ENCODE results near the gene HPCAL4. TPM values are rescaled to one million over a fixed set of nuclear protein-coding genes. Genes with fewer than 3 reads are reported as not detected.

HPCAL4 gene
- total and polyA plus RNA-seq, 2 donors from 2014 or later, result 3.9 to 5.2 TPM

GRCh38 chr1:39662861-39663260 is 28.4 kb downstream of the HPCAL4 start:
- H3K4me1 ChIP-seq (ENCODE audit: control insufficient read depth in 2 of 3, insufficient read depth in 2 of 3, low read depth in 1 of 3, low read length in 3 of 3), result peaks cover 0 to 1% (median 0%) of the 10 kb centered on the region in 3 donors
- intact Hi-C loops (cut with DNase I), result no loop called here
- H3K4me3 ChIP-seq (ENCODE audit: low read length in 3 of 3), result no peak overlapping the region
- H3K27ac ChIP-seq (ENCODE audit: low read depth in 2 of 2, low read length in 2 of 2), result no peak overlapping the region
- TF ChIP-seq, protein P1, sequence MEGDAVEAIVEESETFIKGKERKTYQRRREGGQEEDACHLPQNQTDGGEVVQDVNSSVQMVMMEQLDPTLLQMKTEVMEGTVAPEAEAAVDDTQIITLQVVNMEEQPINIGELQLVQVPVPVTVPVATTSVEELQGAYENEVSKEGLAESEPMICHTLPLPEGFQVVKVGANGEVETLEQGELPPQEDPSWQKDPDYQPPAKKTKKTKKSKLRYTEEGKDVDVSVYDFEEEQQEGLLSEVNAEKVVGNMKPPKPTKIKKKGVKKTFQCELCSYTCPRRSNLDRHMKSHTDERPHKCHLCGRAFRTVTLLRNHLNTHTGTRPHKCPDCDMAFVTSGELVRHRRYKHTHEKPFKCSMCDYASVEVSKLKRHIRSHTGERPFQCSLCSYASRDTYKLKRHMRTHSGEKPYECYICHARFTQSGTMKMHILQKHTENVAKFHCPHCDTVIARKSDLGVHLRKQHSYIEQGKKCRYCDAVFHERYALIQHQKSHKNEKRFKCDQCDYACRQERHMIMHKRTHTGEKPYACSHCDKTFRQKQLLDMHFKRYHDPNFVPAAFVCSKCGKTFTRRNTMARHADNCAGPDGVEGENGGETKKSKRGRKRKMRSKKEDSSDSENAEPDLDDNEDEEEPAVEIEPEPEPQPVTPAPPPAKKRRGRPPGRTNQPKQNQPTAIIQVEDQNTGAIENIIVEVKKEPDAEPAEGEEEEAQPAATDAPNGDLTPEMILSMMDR (IDR thresholded peaks at IDR 0.05; ENCODE audit: borderline replicate concordance, extremely low read depth, insufficient read depth), result no peak
- H3K9ac ChIP-seq (ENCODE audit: low read length in 3 of 3), result no peak overlapping the region
- DNase-seq (no peak), FAIRE-seq (no peak)
- no peaks in the 10 kb centered on the region for H3K9me3 ChIP-seq (ENCODE audit: control insufficient read depth in 2 of 3, insufficient read depth in 1 of 3, low read length in 3 of 3)
- no peaks in the 10 kb centered on the region for H3K36me3 ChIP-seq (ENCODE audit: control insufficient read depth in 2 of 3, insufficient read depth in 3 of 3, low read length in 3 of 3)
- no peaks in the 10 kb centered on the region for H3K27me3 ChIP-seq (ENCODE audit: control insufficient read depth, insufficient read depth, low read length)

GRCh38 chr1:39659538-39659937 is 31.7 kb downstream of the HPCAL4 start:
- TF ChIP-seq, protein P1 (IDR thresholded peaks at IDR 0.05; ENCODE audit: borderline replicate concordance, extremely low read depth, insufficient read depth), result no peak

GRCh38 chr1:39659110-39659509 is 32.1 kb downstream of the HPCAL4 start:
- H3K27me3 ChIP-seq (ENCODE audit: control insufficient read depth, insufficient read depth, low read length), result no peaks in the 10 kb centered on the region
- H3K36me3 ChIP-seq (ENCODE audit: control insufficient read depth in 2 of 3, insufficient read depth in 3 of 3, low read length in 3 of 3), result no peaks in the 10 kb centered on the region
- TF ChIP-seq, protein P1 (IDR thresholded peaks at IDR 0.05; ENCODE audit: borderline replicate concordance, extremely low read depth, insufficient read depth), result no peak
- H3K27ac ChIP-seq (ENCODE audit: low read depth in 2 of 2, low read length in 2 of 2), result no peak overlapping the region
- intact Hi-C loops (cut with DNase I), result loop anchor here (5.0 kb wide), 1 partner anchor 52 kb away; no protein-coding TSS in a partner anchor
- DNase-seq (no peak), FAIRE-seq (no peak)
- no peaks in the 10 kb centered on the region for H3K9me3 ChIP-seq (ENCODE audit: control insufficient read depth in 2 of 3, insufficient read depth in 1 of 3, low read length in 3 of 3)
- no peak overlapping the region for H3K9ac ChIP-seq (ENCODE audit: low read length in 3 of 3)
- H3K4me1 ChIP-seq (ENCODE audit: control insufficient read depth in 2 of 3, insufficient read depth in 2 of 3, low read depth in 1 of 3, low read length in 3 of 3), result peaks cover 0 to 3% (median 0%) of the 10 kb centered on the region in 3 donors
- no peak overlapping the region for H3K4me3 ChIP-seq (ENCODE audit: low read length in 3 of 3)

More at GRCh38 chr1:39659538-39659937, 31.7 kb downstream of the HPCAL4 start:
- FAIRE-seq (no peak), DNase-seq (no peak)
- Histone ChIP-seq H3K27me3 (ENCODE audit: control insufficient read depth, insufficient read depth, low read length) (no peaks in the 10 kb centered on the region), H3K9me3 (ENCODE audit: control insufficient read depth in 2 of 3, insufficient read depth in 1 of 3, low read length in 3 of 3) (no peaks in the 10 kb centered on the region), H3K4me1 (ENCODE audit: control insufficient read depth in 2 of 3, insufficient read depth in 2 of 3, low read depth in 1 of 3, low read length in 3 of 3) (peaks cover 0 to 3% (median 0%) of the 10 kb centered on the region in 3 donors), H3K4me3 (ENCODE audit: low read length in 3 of 3) (no peak overlapping the region), H3K9ac (ENCODE audit: low read length in 3 of 3) (no peak overlapping the region), H3K36me3 (ENCODE audit: control insufficient read depth in 2 of 3, insufficient read depth in 3 of 3, low read length in 3 of 3) (no peaks in the 10 kb centered on the region), H3K27ac (ENCODE audit: low read depth in 2 of 2, low read length in 2 of 2) (no peak overlapping the region)
- intact Hi-C loops (cut with DNase I), result loop anchor here (5.0 kb wide), 1 partner anchor 52 kb away; no protein-coding TSS in a partner anchor
